Adrenal gland (tissue), 12 donors: Measurements from ENCODE around the gene GNAT1. TPM values are rescaled to one million over a fixed set of nuclear protein-coding genes. Genes with fewer than 3 reads are reported as not detected.

ENCODE experiments used
- DNase-seq, 7 donors: peaks; one replicate each; pipeline ENCODE4 v3.0.0-alpha.2; 2019 to 2020
- H3K27ac ChIP-seq, 5 donors: fragments of 200-600 bp; sonication (generic) in 4 of 5; 1 replicate in 3 of 5; 2 replicates in 2 of 5; pipeline versions ENCODE4 v1.5.1 to v1.8.0; 2016 to 2020; ENCODE audit warnings: mild to moderate bottlenecking in 1 of 5
- H3K27me3 ChIP-seq: fragments of 200-600 bp; 2 replicates; pipeline ENCODE4 v1.8.0; 2021
- H3K36me3 ChIP-seq, 2 donors: fragments of 200-600 bp; replicated peaks in 1 of 2; 1 replicate in 1 of 2; 2 replicates in 1 of 2; pipeline versions ENCODE4 v1.5.1 to v1.8.0; 2018 to 2022
- H3K4me1 ChIP-seq, 2 donors: fragments of 200-600 bp; replicated peaks in 1 of 2; 1 replicate in 1 of 2; 2 replicates in 1 of 2; pipeline versions ENCODE4 v1.5.1 to v1.8.0; 2018 to 2021
- H3K4me3 ChIP-seq, 4 donors: fragments of 200-600 bp; sonication (generic) in 3 of 4; one replicate each; pipeline ENCODE4 v1.5.1; 2016 to 2018
- H3K9me3 ChIP-seq, 3 donors: fragments of 200-600 bp; sonication (generic) in 1 of 3; replicated peaks in 1 of 3; 1 replicate in 2 of 3; 2 replicates in 1 of 3; pipeline versions ENCODE4 v1.5.1 to v1.8.0; 2016 to 2021
- POLR2A ChIP-seq, 2 donors: fragments of 450-650 bp; IDR thresholded peaks; one replicate each; pipeline ENCODE4 v1.6.1; 2017; ENCODE audit warnings: antibody characterized with exemption in 2 of 2, mild to moderate bottlenecking in 2 of 2, moderate library complexity in 1 of 2
- WGBS, 4 donors: extraction: QIAGEN DNeasy Blood & Tissue Kit in 2 of 4; methylation state at CpG; one replicate each; pipeline versions ENCODE4 v1.1.5 to v1.1.7; 2013 to 2017; 5-methylcytosine and 5-hydroxymethylcytosine counted together
- intact Hi-C, 2 donors: fragments of 100-400 bp; cut with DNase I; formaldehyde crosslinking; loops; one replicate each; pipeline versions ENCODE4 v1.14.1 to v1.15.0; 2022 to 2023
- polyA plus RNA-seq, 3 donors: library from polyadenylated mRNA; stranded (reverse); fragments of 200-250 nt in 2 of 3; fragments of 350-450 nt in 1 of 3; fragmentation: Illumina TruSeq in 1 of 3; extraction: RNeasy Lipid Tissue Mini Kit (QIAGEN cat#74804) in 1 of 3; gene quantifications; one replicate each; pipeline ENCODE4 v1.2.3, GENCODE V29; 2013 to 2014
- total RNA-seq, 9 donors: library from RNA; depleted of rRNA in 4 of 9; stranded (reverse); fragments of >200 nt in 4 of 9; fragments of 120-200 nt in 1 of 9; fragmentation: NEBNext Ultra II Directional in 1 of 9; extraction: Animal tissue kit (Norgen Biotek cat#: 25700) in 1 of 9; gene quantifications; one replicate each; pipeline versions ENCODE4 v1.1.0 to v1.2.4, GENCODE V29; 2013 to 2023
- TF ChIP-seq, protein P1 (sequence below), 6 experiments: fragments of 450-650 bp in 4 of 6; fragments of 200-600 bp in 2 of 6; sonication (generic) in 1 of 6; IDR thresholded peaks; 1 replicate in 5 of 6; 2 replicates in 1 of 6; pipeline versions ENCODE4 v1.5.1 to v1.8.0; 2016 to 2021; ENCODE audit warnings: antibody characterized with exemption in 6 of 6, mild to moderate bottlenecking in 2 of 6, moderate library complexity in 1 of 6
- donor health status: healthy with polysubstance abuse.
- donor health status: Bipolar disorder and iron deficiency.
- donor health status: DM: yes; HTN: yes; CAD: no.
- donor health status: DM: no; HTN: no; CAD: no.
- donor health status: DM: no; HTN: no; CAD: no.
- donor health status: DM: yes; HTN: yes; CAD: no.

Gene GNAT1
- total and polyA plus RNA-seq, 12 donors: not detected

DNA sequence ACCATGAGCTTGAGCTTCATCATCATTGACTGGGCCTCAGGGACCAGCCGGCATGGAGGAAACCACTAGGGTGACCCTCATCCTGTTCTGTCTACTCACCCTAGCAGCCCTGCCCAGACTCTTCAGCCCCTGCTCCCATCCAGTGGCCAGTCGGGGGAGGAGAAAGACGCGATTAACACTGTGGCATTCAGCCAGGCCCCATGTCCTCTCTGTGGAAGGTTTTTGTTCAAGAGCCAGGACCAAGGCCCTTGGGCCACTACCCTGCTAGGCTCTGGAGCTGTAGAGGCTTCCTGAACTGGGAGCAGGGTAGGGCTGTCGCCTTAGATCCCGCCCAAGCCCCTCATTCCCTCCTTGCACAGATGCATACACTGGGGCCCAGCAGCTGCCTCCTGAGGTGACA, 28.7 kb downstream of the GNAT1 start:
- Histone ChIP-seq H3K36me3 (no peaks in the 10 kb centered on the region), H3K27ac (no peak overlapping the region), H3K4me3 (no peak overlapping the region), H3K27me3 (no peaks in the 10 kb centered on the region), H3K4me1 (no peaks in the 10 kb centered on the region), H3K9me3 (no peaks in the 10 kb centered on the region)
- TF ChIP-seq, protein P1, sequence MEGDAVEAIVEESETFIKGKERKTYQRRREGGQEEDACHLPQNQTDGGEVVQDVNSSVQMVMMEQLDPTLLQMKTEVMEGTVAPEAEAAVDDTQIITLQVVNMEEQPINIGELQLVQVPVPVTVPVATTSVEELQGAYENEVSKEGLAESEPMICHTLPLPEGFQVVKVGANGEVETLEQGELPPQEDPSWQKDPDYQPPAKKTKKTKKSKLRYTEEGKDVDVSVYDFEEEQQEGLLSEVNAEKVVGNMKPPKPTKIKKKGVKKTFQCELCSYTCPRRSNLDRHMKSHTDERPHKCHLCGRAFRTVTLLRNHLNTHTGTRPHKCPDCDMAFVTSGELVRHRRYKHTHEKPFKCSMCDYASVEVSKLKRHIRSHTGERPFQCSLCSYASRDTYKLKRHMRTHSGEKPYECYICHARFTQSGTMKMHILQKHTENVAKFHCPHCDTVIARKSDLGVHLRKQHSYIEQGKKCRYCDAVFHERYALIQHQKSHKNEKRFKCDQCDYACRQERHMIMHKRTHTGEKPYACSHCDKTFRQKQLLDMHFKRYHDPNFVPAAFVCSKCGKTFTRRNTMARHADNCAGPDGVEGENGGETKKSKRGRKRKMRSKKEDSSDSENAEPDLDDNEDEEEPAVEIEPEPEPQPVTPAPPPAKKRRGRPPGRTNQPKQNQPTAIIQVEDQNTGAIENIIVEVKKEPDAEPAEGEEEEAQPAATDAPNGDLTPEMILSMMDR (IDR thresholded peaks at IDR 0.05): no peak
- TF ChIP-seq POLR2A (IDR thresholded peaks at IDR 0.05): no peak
- intact Hi-C loops: no loop called here
- no peak for DNase-seq
- WGBS, 4 donors: 74 to 84% (median 80%) methylated on average over 3 to 6 of the region's 6 CpGs

DNA sequence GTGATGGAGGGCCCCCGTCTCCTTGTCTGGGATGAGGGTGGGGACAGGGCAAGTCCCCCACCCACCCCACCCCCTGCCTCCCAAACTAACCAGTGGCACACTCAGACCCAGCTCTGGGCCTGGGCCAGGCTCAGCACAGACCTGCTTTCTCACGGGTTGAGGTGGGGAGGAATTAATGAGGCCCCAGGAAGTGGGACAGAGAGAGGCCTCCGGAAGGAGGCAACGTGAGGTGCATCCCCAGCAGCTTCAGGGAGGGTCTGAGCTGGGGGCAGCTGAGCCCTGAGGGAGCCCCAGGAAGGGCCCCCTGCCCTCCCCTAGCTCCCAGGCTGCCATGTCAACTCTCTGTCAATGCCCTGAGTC, 29.6 kb downstream of the GNAT1 start:
- no peaks in the 10 kb centered on the region for H3K27me3 ChIP-seq
- H3K36me3 ChIP-seq: no peaks in the 10 kb centered on the region
- TF ChIP-seq, protein P1 (IDR thresholded peaks at IDR 0.05): no peak
- TF ChIP-seq POLR2A (IDR thresholded peaks at IDR 0.05): no peak
- no peak for DNase-seq
- no peak overlapping the region for H3K27ac ChIP-seq
- H3K9me3 ChIP-seq: no peaks in the 10 kb centered on the region
- no peak overlapping the region for H3K4me3 ChIP-seq
- WGBS, 4 donors: 75 to 89% (median 83%) methylated on average over 1 to 4 of the region's 4 CpGs
- intact Hi-C loops: no loop called here
- peaks cover 0 to under 1% of the 10 kb centered on the region in 2 donors for H3K4me1 ChIP-seq

DNA sequence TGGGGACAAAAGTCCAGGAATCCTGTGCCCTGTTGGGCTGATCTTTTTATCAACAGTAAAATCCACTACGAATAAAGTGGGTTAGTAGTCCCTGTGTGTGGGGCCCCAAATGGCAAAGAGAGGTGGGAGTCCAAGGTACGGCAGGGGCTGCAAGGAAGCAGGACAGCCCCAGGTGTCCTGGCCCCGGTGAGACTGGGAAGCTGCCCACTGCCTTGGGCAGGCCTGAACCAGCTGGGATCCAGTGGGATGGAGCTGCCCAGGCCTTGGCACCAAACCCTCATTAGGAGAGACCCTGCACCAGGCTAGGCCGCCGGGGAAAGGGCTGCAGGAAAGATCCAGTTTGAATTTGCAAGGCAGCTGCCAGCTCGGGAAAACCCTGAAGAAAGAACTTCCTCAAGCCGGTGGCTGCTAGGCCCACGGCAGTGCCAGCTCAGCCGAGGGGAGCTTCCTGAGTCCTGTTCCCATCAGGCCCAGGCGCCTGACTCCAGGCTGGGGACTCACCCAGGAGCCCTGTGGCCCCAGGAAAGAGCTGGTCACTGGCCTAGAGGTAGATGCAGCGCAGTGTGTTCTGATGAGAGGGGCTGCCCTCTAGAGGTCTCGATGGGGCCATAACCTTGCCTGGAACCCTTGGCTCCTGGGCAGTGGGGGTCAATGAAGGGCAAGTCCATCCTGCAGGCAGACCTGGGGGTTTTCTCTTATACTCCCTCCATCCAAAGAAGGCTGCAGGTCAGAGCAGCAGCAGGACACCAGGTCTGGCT, 30.2 kb downstream of the GNAT1 start:
- Histone ChIP-seq H3K36me3 (no peaks in the 10 kb centered on the region), H3K9me3 (no peaks in the 10 kb centered on the region), H3K4me1 (peaks cover 0 to 4% of the 10 kb centered on the region in 2 donors), H3K4me3 (no peak overlapping the region), H3K27ac (no peak overlapping the region), H3K27me3 (no peaks in the 10 kb centered on the region)
- DNase-seq: no peak
- intact Hi-C loops: no loop called here
- 69 to 88% (median 73%) methylated on average over 4 to 12 of the region's 12 CpGs for WGBS, 4 donors
- no peak for TF ChIP-seq POLR2A (IDR thresholded peaks at IDR 0.05)
- TF ChIP-seq, protein P1 (IDR thresholded peaks at IDR 0.05): no peak

DNA sequence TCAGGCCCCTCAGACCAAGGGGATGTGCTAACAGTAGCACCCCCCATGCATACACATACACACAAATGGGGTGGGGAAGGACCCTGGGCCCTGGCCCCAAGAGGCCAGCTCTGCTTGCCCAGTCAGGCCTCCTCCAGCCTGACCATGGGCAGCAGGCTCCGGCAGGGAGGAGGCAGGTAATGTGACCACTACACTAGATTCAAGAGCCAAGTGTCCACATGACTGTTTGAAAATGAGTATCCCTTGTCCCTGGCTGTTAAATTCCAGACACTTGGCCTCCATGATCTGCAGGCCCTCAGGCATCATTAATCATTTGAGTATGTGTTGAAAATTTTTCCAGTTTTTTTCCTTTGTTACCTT, 30.7 kb downstream of the GNAT1 start:
- WGBS, 4 donors: 60 to 100% (median 70%) methylated on average over 1 of the region's 1 CpG
- Histone ChIP-seq H3K27ac (no peak overlapping the region), H3K27me3 (no peaks in the 10 kb centered on the region), H3K9me3 (no peaks in the 10 kb centered on the region), H3K4me1 (peaks cover 0 to 9% of the 10 kb centered on the region in 2 donors), H3K36me3 (no peaks in the 10 kb centered on the region), H3K4me3 (no peak overlapping the region)
- intact Hi-C loops: no loop called here
- no peak for DNase-seq
- TF ChIP-seq, protein P1 (IDR thresholded peaks at IDR 0.05): no peak
- no peak for TF ChIP-seq POLR2A (IDR thresholded peaks at IDR 0.05)
